Stimulated activated CD8-positive, alpha-beta memory T cell treated with anti-CD3 and anti-CD28 coated beads, Interleukin-15, amount 100 ng/mL, for 1 hour (primary cell): ENCODE results near the gene MUC3A.
"Not testable (repeated sequence)": the region's sequence is repeated elsewhere in the genome, so short reads cannot be mapped to it uniquely, and the experiment has no call there.

Experiments
- DNase-seq: peaks from one replicate; pipeline ENCODE4 v3.0.0-alpha.2; 2020; ENCODE audit warnings: low read depth

MUC3A gene

GRCh38 chr7:100949227-100949932 lies at the start of gene MUC3A:
MUC3A (plus strand) TSS chr7:100949534; CDS start chr7:100949625, 91 bp downstream.
- DNase-seq, result no peak

GRCh38 chr7:100900978-100901377 lies 48.4 kb upstream of the MUC3A start:
- DNase-seq, result no peak

- no peak for DNase-seq
These were observed 47.4 kb upstream of the MUC3A start for GRCh38 chr7:100901921-100902332.

- no peak for DNase-seq
These were observed 46.7 kb upstream of the MUC3A start for GRCh38 chr7:100902638-100903037.

- no peak for DNase-seq
These were observed 40.8 kb upstream of the MUC3A start for GRCh38 chr7:100908512-100908911.

GRCh38 chr7:100910443-100910842 lies 38.9 kb upstream of the MUC3A start:
- DNase-seq, result not testable (repeated sequence)

- DNase-seq, result no peak
These were observed 37.9 kb upstream of the MUC3A start for GRCh38 chr7:100911484-100911883.

- no peak for DNase-seq
These were observed 35.0 kb upstream of the MUC3A start for GRCh38 chr7:100914208-100914878.

GRCh38 chr7:100914879-100915447 lies 34.4 kb upstream of the MUC3A start:
- DNase-seq, result no peak

GRCh38 chr7:100919335-100919734 lies 30.0 kb upstream of the MUC3A start:
- not testable (repeated sequence) for DNase-seq

GRCh38 chr7:100919779-100920437 lies 29.4 kb upstream of the MUC3A start:
- DNase-seq, result not testable (repeated sequence)

GRCh38 chr7:100921039-100921438 lies 28.3 kb upstream of the MUC3A start:
- DNase-seq, result no peak

GRCh38 chr7:100923616-100924015 lies 25.7 kb upstream of the MUC3A start:
- not testable (repeated sequence) for DNase-seq

- DNase-seq, result no peak
These were observed 19.5 kb upstream of the MUC3A start for GRCh38 chr7:100929808-100930174.

- no peak for DNase-seq
These were observed 15.6 kb upstream of the MUC3A start for GRCh38 chr7:100933734-100934133.

- not testable (repeated sequence) for DNase-seq
These were observed 14.0 kb upstream of the MUC3A start for GRCh38 chr7:100935381-100935780.

GRCh38 chr7:100936167-100936566 lies 13.2 kb upstream of the MUC3A start:
- DNase-seq, result not testable (repeated sequence)

- DNase-seq, result no peak
These were observed 7.1 kb upstream of the MUC3A start for GRCh38 chr7:100942045-100942774.

- no peak for DNase-seq
These were observed 5.6 kb upstream of the MUC3A start for GRCh38 chr7:100943693-100944092.

- DNase-seq, result no peak
These were observed 5.2 kb upstream of the MUC3A start for GRCh38 chr7:100944138-100944537.

- DNase-seq, result no peak
These were observed 3.2 kb upstream of the MUC3A start for GRCh38 chr7:100946111-100946510.

GRCh38 chr7:100946766-100947365 lies 2.5 kb upstream of the MUC3A start:
- no peak for DNase-seq
